Endothelial cell of umbilical vein (primary cell): ENCODE measurements around the gene EEF1A1.

Experiments
- EZH2 ChIP-seq: IDR thresholded peaks from 2 replicates; pipeline ENCODE4 v1.6.1; 2012; ENCODE audit warnings: borderline replicate concordance, low read depth, mild to moderate bottlenecking, moderate library complexity, low read length, inconsistent platforms; ENCODE audit not compliant: severe bottlenecking
- POLR2AphosphoS5 ChIP-seq: IDR thresholded peaks from 2 replicates; pipeline ENCODE4 v1.6.1; 2012; ENCODE audit warnings: low read depth, mild to moderate bottlenecking, control low read depth, low read length, moderate library complexity; ENCODE audit not compliant: insufficient read depth
- TF ChIP-seq, protein P1 (sequence below), 2 donors: IDR thresholded peaks; 1 replicate in 1 of 2; 2 replicates in 1 of 2; pipeline ENCODE4 v1.5.1; 2011; ENCODE audit warnings: low read length in 2 of 2, mild to moderate bottlenecking in 2 of 2, moderate library complexity in 2 of 2, control low read depth in 1 of 2, inconsistent platforms in 1 of 2, low read depth in 1 of 2; ENCODE audit not compliant: insufficient read depth in 1 of 2; ENCODE audit errors: extremely low read depth in 1 of 2

DNA sequence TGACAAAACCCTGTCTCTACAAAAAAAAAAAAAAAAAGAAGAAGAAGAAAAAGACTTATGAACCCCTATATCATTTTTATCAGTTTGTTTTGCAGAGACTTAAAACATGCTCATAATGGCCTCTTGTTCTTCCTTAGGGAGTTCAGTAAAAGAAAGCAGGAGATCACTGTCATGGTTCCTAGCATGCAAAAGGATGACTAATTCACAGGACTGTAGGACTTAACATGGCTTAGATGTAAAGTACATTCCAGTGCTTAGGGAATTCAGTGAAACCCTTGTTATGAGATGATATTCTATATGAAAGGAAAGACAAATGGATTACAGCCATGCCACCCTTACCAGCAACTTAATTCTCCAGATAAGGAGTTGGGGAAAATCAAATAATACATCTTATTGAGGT, 29.5 kb downstream of the EEF1A1 start:
- TF ChIP-seq, protein P1, sequence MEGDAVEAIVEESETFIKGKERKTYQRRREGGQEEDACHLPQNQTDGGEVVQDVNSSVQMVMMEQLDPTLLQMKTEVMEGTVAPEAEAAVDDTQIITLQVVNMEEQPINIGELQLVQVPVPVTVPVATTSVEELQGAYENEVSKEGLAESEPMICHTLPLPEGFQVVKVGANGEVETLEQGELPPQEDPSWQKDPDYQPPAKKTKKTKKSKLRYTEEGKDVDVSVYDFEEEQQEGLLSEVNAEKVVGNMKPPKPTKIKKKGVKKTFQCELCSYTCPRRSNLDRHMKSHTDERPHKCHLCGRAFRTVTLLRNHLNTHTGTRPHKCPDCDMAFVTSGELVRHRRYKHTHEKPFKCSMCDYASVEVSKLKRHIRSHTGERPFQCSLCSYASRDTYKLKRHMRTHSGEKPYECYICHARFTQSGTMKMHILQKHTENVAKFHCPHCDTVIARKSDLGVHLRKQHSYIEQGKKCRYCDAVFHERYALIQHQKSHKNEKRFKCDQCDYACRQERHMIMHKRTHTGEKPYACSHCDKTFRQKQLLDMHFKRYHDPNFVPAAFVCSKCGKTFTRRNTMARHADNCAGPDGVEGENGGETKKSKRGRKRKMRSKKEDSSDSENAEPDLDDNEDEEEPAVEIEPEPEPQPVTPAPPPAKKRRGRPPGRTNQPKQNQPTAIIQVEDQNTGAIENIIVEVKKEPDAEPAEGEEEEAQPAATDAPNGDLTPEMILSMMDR (IDR thresholded peaks at IDR 0.05; ENCODE audit: extremely low read depth in 1 of 2, insufficient read depth in 1 of 2, low read depth in 1 of 2, low read length in 2 of 2): no peak
- TF ChIP-seq POLR2AphosphoS5 (no peak), EZH2 (no peak)
